Left ventricle myocardium superior (tissue), 1 donor: ENCODE measurements around the gene CROCC2. TPM values are rescaled to one million over a fixed set of nuclear protein-coding genes. Genes with fewer than 3 reads are reported as not detected.

Experiments
- ATAC-seq: fragments of 200-7000 bp; cut with Tn5 transposase; one replicate; pipeline ENCODE4 v1.9.1; 2020; ENCODE audit warnings: mild to moderate bottlenecking, moderate library complexity
- DNase-seq: peaks from one replicate; pipeline ENCODE4 v3.0.0-alpha.2; 2020
- intact Hi-C: fragments of 100-400 bp; cut with micrococcal nuclease; formaldehyde crosslinking; loops from one replicate; pipeline ENCODE4 v1.11.0; 2022
- total RNA-seq: library from RNA; stranded (reverse); fragmentation: NEBNext Ultra II Directional; extraction: Animal tissue kit (Norgen Biotek cat#: 25700); gene quantifications from one replicate; pipeline ENCODE4 v1.2.1, GENCODE V29; 2021
- donor health status: DM: no; HTN: yes; CAD: no; lungs with severe emphysema.

CROCC2 gene
- total RNA-seq, 1 donor from 2014 or later, result not detected

GRCh38 chr2:240929364-240930095 lies 23.4 kb downstream of the CROCC2 start:
- DNase-seq (no peak), ATAC-seq (no peak)
- intact Hi-C loops, result no loop called here

GRCh38 chr2:240930096-240930630 lies 24.0 kb downstream of the CROCC2 start:
- ATAC-seq, result no peak
- peak; percentile 25 for DNase-seq
- intact Hi-C loops, result no loop called here

GRCh38 chr2:240930631-240931318 lies 24.6 kb downstream of the CROCC2 start:
- no peak for ATAC-seq
- intact Hi-C loops, result no loop called here
- DNase-seq, result no peak

- intact Hi-C loops, result no loop called here
- ATAC-seq, result no peak
- DNase-seq, result no peak
Observed at GRCh38 chr2:240931319-240931949, 25.3 kb downstream of the CROCC2 start.

GRCh38 chr2:240932001-240932723 lies 26.0 kb downstream of the CROCC2 start:
- ATAC-seq (no peak), DNase-seq (no peak)
- intact Hi-C loops, result no loop called here

- no peak for ATAC-seq
- DNase-seq, result no peak
- intact Hi-C loops, result no loop called here
Observed at GRCh38 chr2:240932724-240933047, 26.6 kb downstream of the CROCC2 start.

- no peak for ATAC-seq
- intact Hi-C loops, result no loop called here
- no peak for DNase-seq
Observed at GRCh38 chr2:240933048-240933965, 27.2 kb downstream of the CROCC2 start.

- ATAC-seq (peak; percentile 27), DNase-seq (peak; percentile 25)
- intact Hi-C loops, result no loop called here
Observed at GRCh38 chr2:240933966-240934700, 28.0 kb downstream of the CROCC2 start.

- DNase-seq, result no peak
- no peak for ATAC-seq
- intact Hi-C loops, result no loop called here
Observed at GRCh38 chr2:240934701-240935102, 28.6 kb downstream of the CROCC2 start.

GRCh38 chr2:240935103-240935876 lies 29.2 kb downstream of the CROCC2 start:
- no peak for DNase-seq
- ATAC-seq, result no peak
- intact Hi-C loops, result no loop called here

- ATAC-seq (no peak), DNase-seq (peak; percentile 12)
- intact Hi-C loops, result no loop called here
Observed at GRCh38 chr2:240936106-240936505, 30.0 kb downstream of the CROCC2 start.

GRCh38 chr2:240946046-240946445 lies 39.9 kb downstream of the CROCC2 start:
- no peak for ATAC-seq
- intact Hi-C loops, result no loop called here

GRCh38 chr2:240946654-240947053 lies 40.5 kb downstream of the CROCC2 start:
- intact Hi-C loops, result no loop called here
- no peak for DNase-seq

More at GRCh38 chr2:240946046-240946445, 39.9 kb downstream of the CROCC2 start:
- DNase-seq, result peak; percentile 24

GRCh38 chr2:240947176-240947575 lies 41.0 kb downstream of the CROCC2 start:
- DNase-seq, result no peak
- ATAC-seq, result no peak
- intact Hi-C loops, result no loop called here

More at GRCh38 chr2:240946654-240947053, 40.5 kb downstream of the CROCC2 start:
- no peak for ATAC-seq

GRCh38 chr2:240947607-240948006 lies 41.5 kb downstream of the CROCC2 start:
- ATAC-seq, result no peak
- no peak for DNase-seq
- intact Hi-C loops, result no loop called here

GRCh38 chr2:240948086-240948485 lies 42.0 kb downstream of the CROCC2 start:
- ATAC-seq (no peak), DNase-seq (no peak)
- intact Hi-C loops, result no loop called here
